ENCODE results near the gene TRAK2.

TRAK2 gene

DNA sequence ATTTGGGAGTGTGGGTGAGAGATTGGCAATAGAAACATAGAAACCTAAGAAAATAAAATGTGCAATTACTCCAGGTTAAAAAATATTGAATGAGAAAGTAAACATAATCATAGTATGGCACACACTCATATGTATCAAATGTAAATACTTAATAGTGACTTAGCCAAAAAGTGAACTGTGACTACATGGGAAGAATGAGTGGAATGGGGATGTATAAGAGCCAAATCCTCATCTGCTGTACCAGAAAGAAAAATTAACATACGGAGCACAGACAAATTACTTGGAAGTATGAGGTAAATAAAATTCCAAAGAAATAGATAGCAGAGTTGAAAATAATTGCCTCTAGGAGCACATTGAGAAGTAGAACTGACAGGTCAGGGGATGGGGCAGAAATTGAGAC, 98.1 kb downstream of the TRAK2 start:
- no peak for DNase-seq

DNA sequence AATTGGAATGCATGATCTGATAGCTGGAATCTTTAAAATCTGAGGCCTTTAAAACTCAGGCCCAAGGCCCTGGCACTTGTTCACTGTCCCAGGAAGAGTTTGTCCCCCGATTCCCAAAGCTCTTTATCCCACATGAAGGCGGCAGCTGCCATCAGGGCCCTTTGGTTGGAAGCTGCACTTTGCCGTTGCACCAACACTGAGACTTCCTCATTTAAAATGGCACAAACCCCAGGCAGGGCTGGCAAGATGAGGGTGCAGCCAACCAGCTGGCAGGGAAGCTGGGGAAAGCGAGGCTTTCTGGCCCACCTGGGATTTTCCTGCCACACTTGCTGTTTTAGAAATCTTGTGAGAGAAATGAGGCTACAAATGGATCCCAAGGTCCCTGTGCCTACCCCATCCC, 100.4 kb downstream of the TRAK2 start:
- no peak for DNase-seq

DNA sequence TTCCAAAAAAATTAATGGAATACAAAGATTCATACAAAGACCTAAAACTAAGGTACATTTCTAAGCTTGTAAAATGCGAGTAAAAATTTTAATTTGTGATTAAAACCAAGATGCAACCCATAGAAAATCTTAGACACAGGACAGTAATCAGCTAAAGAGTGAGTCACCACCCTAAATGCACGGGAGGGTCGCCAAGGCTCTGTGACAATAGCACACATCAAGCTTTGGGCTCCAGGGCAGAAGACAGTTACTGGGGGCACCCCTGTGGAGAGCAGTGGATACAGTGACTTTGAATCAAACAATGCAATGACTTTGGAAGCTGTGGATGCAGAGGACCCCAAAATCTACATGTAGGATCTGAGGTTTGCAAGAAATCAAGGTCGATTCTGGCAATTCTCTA, 101.7 kb downstream of the TRAK2 start:
- no peak for DNase-seq

DNA sequence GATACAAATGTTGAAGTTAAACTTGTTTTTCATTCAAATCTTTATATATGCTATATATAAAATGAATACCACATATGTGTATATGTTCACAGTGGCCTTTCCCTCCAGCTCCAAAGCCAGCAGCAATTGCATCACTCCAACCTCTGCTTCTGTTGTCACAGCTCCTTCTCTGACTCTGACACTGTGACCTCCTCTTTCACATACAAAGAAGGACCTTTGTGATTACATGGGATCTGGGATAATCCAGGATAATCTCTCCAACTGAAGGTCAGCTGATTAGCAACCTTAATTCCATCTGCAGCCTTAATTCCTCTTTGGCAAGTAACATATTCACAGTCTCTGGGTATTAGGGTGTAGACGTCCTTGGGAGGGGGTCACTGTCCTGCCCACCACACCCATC, 102.5 kb downstream of the TRAK2 start:
- no peak for DNase-seq

DNA sequence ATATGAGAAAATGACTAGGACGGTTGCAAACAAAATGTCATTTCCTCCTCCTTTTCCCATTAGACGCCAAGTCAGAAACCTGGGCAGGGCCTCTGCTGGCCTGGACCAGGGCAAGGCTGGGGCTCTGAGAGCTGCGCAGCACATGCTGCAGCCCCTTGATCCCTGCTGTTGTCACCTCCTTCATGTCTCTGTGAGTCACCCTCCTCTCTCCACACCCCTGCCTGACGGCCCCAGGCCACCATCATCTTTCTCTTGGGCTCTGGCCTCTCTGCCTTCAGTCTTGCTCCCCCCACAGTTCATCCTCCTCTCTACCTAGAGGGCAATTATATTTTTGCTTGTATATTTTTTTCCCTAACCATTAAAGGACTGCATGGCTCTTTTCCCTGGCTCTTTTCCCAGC, 104.1 kb downstream of the TRAK2 start:
- no peak for DNase-seq

DNA sequence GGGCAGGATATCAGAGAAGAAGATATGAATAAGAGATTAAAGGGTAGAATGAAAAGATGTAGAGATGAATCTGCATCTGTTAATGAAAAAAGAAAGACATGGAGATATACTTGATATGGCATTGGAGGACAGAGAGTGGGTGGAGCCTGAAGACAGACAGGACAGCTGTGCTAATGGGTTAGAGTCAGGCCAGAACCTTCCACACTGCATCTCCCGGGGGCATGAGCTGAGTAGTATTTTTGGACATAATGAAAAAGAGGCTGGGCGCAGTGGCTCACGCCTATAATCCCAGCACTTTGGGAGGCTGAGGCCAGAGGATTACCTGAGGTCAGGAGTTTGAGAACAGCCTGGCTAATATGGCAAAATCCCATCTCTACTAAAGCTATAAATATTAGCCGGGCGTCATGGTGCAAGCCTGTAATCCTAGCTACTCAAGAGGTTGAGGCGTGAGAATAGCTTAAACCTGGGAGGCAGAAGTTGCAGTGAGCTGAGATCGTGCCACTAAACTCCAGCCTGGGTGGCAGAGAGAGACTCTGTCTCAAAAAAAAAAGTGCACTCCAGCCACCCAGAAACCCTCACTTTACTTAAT, 105.5 kb downstream of the TRAK2 start:
- DNase-seq, result no peak

DNA sequence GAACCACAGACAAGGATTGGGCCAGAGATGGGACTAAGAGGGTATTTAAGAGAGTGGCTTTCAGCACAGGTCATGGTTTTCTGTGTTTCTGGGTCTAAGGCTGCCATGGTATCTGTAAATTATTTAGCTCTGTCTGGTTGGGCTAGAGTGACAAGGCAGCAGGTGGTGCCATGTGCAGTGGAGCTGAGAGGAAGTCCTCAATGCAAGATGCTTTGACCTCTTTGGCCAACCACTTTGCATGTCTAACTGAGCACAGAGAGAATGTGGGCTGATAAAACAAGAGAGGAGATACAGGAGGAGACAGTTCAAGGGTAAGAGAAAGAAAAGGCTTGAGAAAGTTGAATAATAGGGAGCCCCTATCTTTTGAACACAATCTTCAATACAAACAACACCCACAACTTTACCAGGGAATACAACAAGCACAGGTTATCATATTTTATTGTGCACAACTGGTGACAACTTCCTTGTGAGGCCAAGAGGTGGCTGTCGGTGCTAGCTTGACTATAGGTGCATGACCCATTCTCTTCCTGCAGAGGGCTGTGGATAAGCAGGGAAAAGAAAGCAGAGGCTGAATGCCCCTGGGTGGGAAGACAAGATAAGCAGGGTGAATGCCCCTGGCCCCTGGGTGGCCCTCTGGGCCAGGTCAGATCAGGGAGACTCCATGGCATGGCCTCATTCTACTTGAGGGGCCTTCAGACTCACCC, 106.4 kb downstream of the TRAK2 start:
- no peak for DNase-seq

DNA sequence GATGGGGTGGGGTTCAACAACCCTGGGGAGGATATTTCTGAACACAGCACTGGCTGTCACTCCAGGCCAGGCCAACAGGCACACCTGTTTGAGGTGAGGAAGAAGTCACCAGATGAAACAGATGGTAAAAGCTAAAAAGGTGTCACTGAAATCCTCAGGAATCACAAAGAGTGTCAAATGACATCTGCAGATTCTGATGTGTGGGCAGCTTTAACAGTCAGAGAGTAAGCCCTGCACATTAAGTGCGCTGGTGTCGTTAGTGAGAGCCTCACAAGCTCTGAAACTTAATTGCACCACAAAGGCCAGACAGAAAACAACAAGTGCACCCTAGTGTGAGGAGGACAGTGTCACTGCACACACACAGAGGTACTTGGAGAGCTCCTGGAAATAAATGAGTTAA, 107.7 kb downstream of the TRAK2 start:
- DNase-seq, result no peak

DNA sequence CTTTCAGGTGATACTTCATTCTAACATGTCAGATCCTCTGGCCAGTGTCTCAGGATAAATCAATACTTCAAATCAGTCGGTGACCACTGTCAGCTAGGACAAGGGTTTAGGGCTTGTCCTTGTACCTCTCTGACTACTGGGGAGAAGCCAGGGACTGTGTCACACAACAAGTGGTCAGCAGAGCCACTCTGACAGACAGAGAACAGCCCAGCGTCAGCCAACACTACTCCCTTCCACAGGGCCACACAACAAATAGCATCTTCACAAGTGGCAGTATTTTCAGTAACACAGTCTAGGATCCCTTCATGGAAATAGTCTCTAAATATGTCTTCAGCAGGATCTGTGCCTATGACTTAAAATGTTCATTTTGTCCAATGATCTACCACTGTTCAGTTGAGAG, 108.3 kb downstream of the TRAK2 start:
- DNase-seq, result no peak

DNA sequence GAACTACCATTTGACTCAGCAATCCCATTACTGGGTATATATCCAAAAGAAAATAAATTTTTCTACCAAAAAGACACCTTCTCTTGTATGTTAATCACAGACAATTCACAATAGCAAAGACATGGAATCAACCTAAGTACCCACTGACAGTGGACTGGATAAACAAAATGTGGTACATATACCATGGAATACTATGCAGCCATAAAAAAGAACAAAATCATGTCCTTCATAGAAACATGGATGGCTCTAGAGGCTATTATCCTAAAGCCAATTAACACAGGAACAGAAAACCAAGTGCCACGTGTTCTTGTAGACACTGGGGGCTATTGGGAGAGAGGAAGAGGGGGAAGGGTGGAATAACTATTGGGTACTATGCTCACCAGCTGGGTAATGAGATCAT, 121.8 kb downstream of the TRAK2 start:
- no peak for DNase-seq

DNA sequence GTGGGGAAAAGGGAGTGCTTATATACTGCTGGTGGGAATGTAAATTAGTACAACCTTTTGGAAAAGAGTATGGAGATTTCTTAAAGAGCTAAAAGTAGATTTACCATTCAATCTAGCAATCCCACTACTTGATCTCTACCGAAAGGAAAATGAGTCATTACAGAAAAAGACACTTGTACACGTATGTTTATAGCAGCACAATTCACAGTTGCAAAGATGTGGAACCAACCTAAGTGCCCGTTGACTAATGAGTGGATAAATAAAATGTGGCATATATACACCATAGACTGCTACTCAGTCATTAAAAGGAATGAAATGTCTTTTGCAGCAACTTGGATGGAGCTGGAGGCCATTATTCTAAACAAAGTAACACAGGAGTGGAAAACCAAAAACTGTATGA, 123.6 kb downstream of the TRAK2 start:
- DNase-seq, result no peak

Measured in activated effector memory CD4-positive, alpha-beta T cell treated with anti-CD3 and anti-CD28 coated beads, Interleukin-2, amount 50 U/mL, for 16 hours (primary cell).